Hematopoietic multipotent progenitor cell treated with erythropoietin and hydrocortisone succinate and interleukin-3 and kit ligand, for 15 days (in vitro differentiated cells): ENCODE data around the gene PLS1.
A peak's percentile ranks its signal among the peaks of the same experiment; 100 is the strongest.
"Not testable (repeated sequence)": the region's sequence is repeated elsewhere in the genome, so short reads cannot be mapped to it uniquely, and the experiment has no call there.

Experiments
- DNase-seq: peaks from one replicate; pipeline ENCODE4 v3.0.0-alpha.2; 2015; ENCODE audit warnings: low spot score

Gene PLS1

GRCh38 chr3:142595951-142596725, at the start of gene PLS1:
TSS of gene PLS1 (plus strand) at chr3:142596393. CDS start at chr3:142664238, 67,845 bp downstream.
- peak; percentile 87 for DNase-seq

- no peak for DNase-seq
These were observed 46.2 kb upstream of the PLS1 start for GRCh38 chr3:142549986-142550385.

- not testable (repeated sequence) for DNase-seq
These were observed 43.6 kb upstream of the PLS1 start for GRCh38 chr3:142552579-142552978.

GRCh38 chr3:142553741-142554140, 42.5 kb upstream of the PLS1 start:
- DNase-seq, result no peak

GRCh38 chr3:142560118-142560517, 36.1 kb upstream of the PLS1 start:
- no peak for DNase-seq

- DNase-seq, result no peak
These were observed 32.6 kb upstream of the PLS1 start for GRCh38 chr3:142563496-142563997.

- no peak for DNase-seq
These were observed 30.1 kb upstream of the PLS1 start for GRCh38 chr3:142566096-142566495.

GRCh38 chr3:142568393-142569017, 27.7 kb upstream of the PLS1 start:
- DNase-seq, result no peak

- DNase-seq, result not testable (repeated sequence)
These were observed 26.8 kb upstream of the PLS1 start for GRCh38 chr3:142569422-142569821.

- not testable (repeated sequence) for DNase-seq
These were observed 22.0 kb upstream of the PLS1 start for GRCh38 chr3:142574223-142574622.

- DNase-seq, result no peak
These were observed 21.5 kb upstream of the PLS1 start for GRCh38 chr3:142574665-142575064.

- DNase-seq, result no peak
These were observed 19.4 kb upstream of the PLS1 start for GRCh38 chr3:142576792-142577191.

GRCh38 chr3:142577696-142578328, 18.4 kb upstream of the PLS1 start:
- DNase-seq, result no peak

GRCh38 chr3:142578329-142579223, 17.6 kb upstream of the PLS1 start, which contains the start of gene ATR:
TSS of gene ATR (minus strand) at chr3:142578733. CDS start at chr3:142578704, 29 bp downstream.
- DNase-seq, result peak; percentile 94

- DNase-seq, result no peak
These were observed 16.2 kb upstream of the PLS1 start for GRCh38 chr3:142580061-142580423.

- DNase-seq, result not testable (repeated sequence)
These were observed 15.1 kb upstream of the PLS1 start for GRCh38 chr3:142581070-142581469.

GRCh38 chr3:142586803-142587406, 9.3 kb upstream of the PLS1 start:
- DNase-seq, result peak; percentile 66

- no peak for DNase-seq
These were observed 7.5 kb upstream of the PLS1 start for GRCh38 chr3:142588703-142589102.

- not testable (repeated sequence) for DNase-seq
These were observed 3.9 kb upstream of the PLS1 start for GRCh38 chr3:142592268-142592667.

GRCh38 chr3:142595141-142595540, 1.1 kb upstream of the PLS1 start:
- DNase-seq, result no peak

GRCh38 chr3:142595581-142595950, 627 bp upstream of the PLS1 start:
- DNase-seq, result no peak
